GM19455 (cell line): ENCODE results near the gene ADGRA1.

Experiments
- ATAC-seq: cut with Tn5 transposase; IDR thresholded peaks from one replicate; pipeline ENCODE4 v1.9.1; 2021; ENCODE audit not compliant: unreplicated experiment

ADGRA1 gene

GRCh38 chr10:133160826-133161471, 73.2 kb downstream of the ADGRA1 start:
- ATAC-seq, result no peak

GRCh38 chr10:133161486-133162109, 73.9 kb downstream of the ADGRA1 start:
- no peak for ATAC-seq

- ATAC-seq, result no peak
Measured at GRCh38 chr10:133162178-133162909, 74.6 kb downstream of the ADGRA1 start.

GRCh38 chr10:133162910-133163856, 75.5 kb downstream of the ADGRA1 start:
- no peak for ATAC-seq

- no peak for ATAC-seq
Measured at GRCh38 chr10:133163889-133164815, 76.4 kb downstream of the ADGRA1 start.

- ATAC-seq, result no peak
Measured at GRCh38 chr10:133164816-133165555, 77.3 kb downstream of the ADGRA1 start.

GRCh38 chr10:133165556-133166503, 78.1 kb downstream of the ADGRA1 start:
- ATAC-seq, result no peak

GRCh38 chr10:133166504-133166827, 78.7 kb downstream of the ADGRA1 start:
- ATAC-seq, result no peak

- ATAC-seq, result no peak
Measured at GRCh38 chr10:133166828-133167692, 79.3 kb downstream of the ADGRA1 start.

- ATAC-seq, result no peak
Measured at GRCh38 chr10:133167693-133168616, 80.2 kb downstream of the ADGRA1 start.

GRCh38 chr10:133168617-133169031, 80.9 kb downstream of the ADGRA1 start:
- ATAC-seq, result no peak

- no peak for ATAC-seq
Measured at GRCh38 chr10:133169173-133169947, 81.6 kb downstream of the ADGRA1 start.

- ATAC-seq, result no peak
Measured at GRCh38 chr10:133170092-133170491, 82.4 kb downstream of the ADGRA1 start.

GRCh38 chr10:133173860-133174640, 86.3 kb downstream of the ADGRA1 start:
- no peak for ATAC-seq
